K562 (cell line): ENCODE results near the gene PPP1R16B. TPM values are rescaled to one million over a fixed set of nuclear protein-coding genes. Genes with fewer than 3 reads are reported as not detected.

Source experiments
- CREB1 ChIP-seq, 2 experiments: sonication (generic) in 1 of 2; formaldehyde crosslinking in 1 of 2; IDR thresholded peaks; 2 replicates each; pipeline versions ENCODE4 v1.6.1 to v1.8.0; 2012 to 2022; ENCODE audit warnings: inconsistent platforms in 1 of 2, mild to moderate bottlenecking in 1 of 2, missing genetic modification reagents in 1 of 2, moderate library complexity in 1 of 2
- ESRRB ChIP-seq: fragments of 250-450 bp; sonication (Bioruptor Pico); IDR thresholded peaks from 2 replicates; pipeline ENCODE4 v1.5.0; 2020; ENCODE audit warnings: mild to moderate bottlenecking, moderate library complexity, borderline replicate concordance
- FIP1L1 ChIP-seq: fragments of 200-400 bp; formaldehyde crosslinking; IDR thresholded peaks from 2 replicates; pipeline ENCODE4 v1.6.1; 2018; ENCODE audit warnings: mild to moderate bottlenecking, low read depth, low read length; ENCODE audit not compliant: poor library complexity, severe bottlenecking
- HEY1 ChIP-seq: fragments of 250-450 bp; sonication (Bioruptor Pico); IDR thresholded peaks from 2 replicates; pipeline ENCODE4 v1.5.0; 2020; ENCODE audit warnings: mild to moderate bottlenecking, moderate library complexity, borderline replicate concordance
- LCOR ChIP-seq: sonication (generic); formaldehyde crosslinking; IDR thresholded peaks from 2 replicates; pipeline ENCODE4 v1.8.0; 2022; ENCODE audit warnings: mild to moderate bottlenecking, missing genetic modification reagents
- MAFG ChIP-seq: fragments of 450-650 bp; conservative IDR thresholded peaks from 2 replicates; pipeline ENCODE4 v1.6.1; 2016; ENCODE audit warnings: missing genetic modification characterization, missing compliant biosample characterization
- MAFK ChIP-seq: IDR thresholded peaks from 2 replicates; pipeline ENCODE4 v1.6.1; 2011; ENCODE audit warnings: low read length, improper control_type of control experiment
- MXI1 ChIP-seq: IDR thresholded peaks from 2 replicates; pipeline ENCODE4 v1.6.1; 2011; ENCODE audit warnings: low read depth, mild to moderate bottlenecking, improper control_type of control experiment, low read length
- SIN3A ChIP-seq, 2 experiments: fragments of 150-350 bp in 1 of 2; IDR thresholded peaks; 2 replicates each; pipeline ENCODE4 v1.6.1; 2011 to 2016; ENCODE audit warnings: borderline replicate concordance in 2 of 2, low read depth in 2 of 2, low read length in 2 of 2, mild to moderate bottlenecking in 2 of 2, moderate library complexity in 2 of 2; ENCODE audit not compliant: control insufficient read depth in 1 of 2
- SRSF7 ChIP-seq: fragments of 200-400 bp; formaldehyde crosslinking; optimal IDR thresholded peaks from 2 replicates; pipeline ENCODE3; 2017; ENCODE audit warnings: mild to moderate bottlenecking, low read depth, low read length
- TAL1 ChIP-seq: fragments of 450-650 bp; IDR thresholded peaks from 2 replicates; pipeline ENCODE4 v1.6.1; 2016; ENCODE audit warnings: mild to moderate bottlenecking
- WHSC1 ChIP-seq: IDR thresholded peaks from one replicate; pipeline ENCODE4 v1.6.1; 2012; ENCODE audit warnings: low read length, control low read depth, inconsistent platforms
- ZFP30 ChIP-seq: fragments of 250-450 bp; sonication (Bioruptor Pico); IDR thresholded peaks from 2 replicates; pipeline ENCODE4 v1.8.0; 2022; ENCODE audit warnings: moderate library complexity, mild to moderate bottlenecking, inconsistent platforms, borderline replicate concordance
- ZNF143 ChIP-seq: sonication (generic); formaldehyde crosslinking; IDR thresholded peaks from 2 replicates; pipeline ENCODE4 v1.9.0; 2022; ENCODE audit warnings: mild to moderate bottlenecking, missing genetic modification reagents
- ZNF212 ChIP-seq: fragments of 450-650 bp; formaldehyde crosslinking; IDR thresholded peaks from 2 replicates; pipeline ENCODE4 v1.4.0; 2020; ENCODE audit warnings: mild to moderate bottlenecking
- ZNF384 ChIP-seq: IDR thresholded peaks from 2 replicates; pipeline ENCODE4 v1.6.1; 2012; ENCODE audit warnings: low read depth, low read length, improper control_type of control experiment
- ZNF436 ChIP-seq: fragments of 250-450, 450-650 bp; sonication (Bioruptor Pico); formaldehyde crosslinking; IDR thresholded peaks from 2 replicates; pipeline ENCODE4 v1.7.0; 2020; ENCODE audit warnings: mild to moderate bottlenecking
- ZNF57 ChIP-seq: fragments of 450-650 bp; formaldehyde crosslinking; IDR thresholded peaks from 2 replicates; pipeline ENCODE4 v1.4.0; 2020; ENCODE audit warnings: mild to moderate bottlenecking, moderate library complexity
- polyA plus RNA-seq, 8 experiments: library from polyadenylated mRNA; depleted of rRNA in 4 of 8; stranded (reverse) in 5 of 8; unstranded in 3 of 8; fragments of >200 nt; fragmentation: Nextera tagmentation in 2 of 8; fragmentation: Illumina TruSeq in 1 of 8; extraction: Ambion mirVana in 2 of 8; extraction: Trizol in 1 of 8; gene quantifications; 2 replicates each; pipeline versions ENCODE4 v1.2.1 to v1.2.3, GENCODE V29; 2011 to 2014; ENCODE audit warnings: inconsistent platforms in 1 of 8, missing spikeins in 1 of 8
- total RNA-seq, 7 experiments: library from RNA; depleted of rRNA in 6 of 7; stranded (reverse); fragments of >200 nt in 6 of 7; fragmentation: Illumina TruSeq in 2 of 7; extraction: Trizol in 2 of 7; gene quantifications; 2 replicates each; pipeline versions ENCODE4 v1.2.1 to v1.2.3, GENCODE V29; 2011 to 2021; ENCODE audit warnings: low replicate concordance in 1 of 7
- TF ChIP-seq, protein P1 (sequence below): fragments of 250-450 bp; sonication (Bioruptor Pico); IDR thresholded peaks from 2 replicates; pipeline ENCODE4 v1.5.1; 2021; ENCODE audit warnings: mild to moderate bottlenecking
- TF ChIP-seq, protein P2 (sequence below): fragments of 250-450 bp; sonication (Bioruptor Pico); IDR thresholded peaks from 2 replicates; pipeline ENCODE4 v1.8.0; 2021; ENCODE audit warnings: moderate library complexity, mild to moderate bottlenecking, inconsistent platforms
- TF ChIP-seq, protein P3 (sequence below): fragments of 250-450 bp; sonication (Bioruptor Pico); IDR thresholded peaks from 2 replicates; pipeline ENCODE4 v1.4.0; 2020; ENCODE audit warnings: mild to moderate bottlenecking, moderate library complexity
- TF ChIP-seq, protein P4 (sequence below): IDR thresholded peaks from 2 replicates; pipeline ENCODE4 v1.6.1; 2011; ENCODE audit warnings: borderline replicate concordance, low read depth, mild to moderate bottlenecking, moderate library complexity, low read length; ENCODE audit not compliant: insufficient read depth, poor library complexity, severe bottlenecking

Gene PPP1R16B
- total and polyA plus RNA-seq, 9 of the 15 experiments (the other 6 are each of a cell fraction or from before 2014, with no cell fraction given): 1.5 to 11.5 (median 6.8) TPM

DNA sequence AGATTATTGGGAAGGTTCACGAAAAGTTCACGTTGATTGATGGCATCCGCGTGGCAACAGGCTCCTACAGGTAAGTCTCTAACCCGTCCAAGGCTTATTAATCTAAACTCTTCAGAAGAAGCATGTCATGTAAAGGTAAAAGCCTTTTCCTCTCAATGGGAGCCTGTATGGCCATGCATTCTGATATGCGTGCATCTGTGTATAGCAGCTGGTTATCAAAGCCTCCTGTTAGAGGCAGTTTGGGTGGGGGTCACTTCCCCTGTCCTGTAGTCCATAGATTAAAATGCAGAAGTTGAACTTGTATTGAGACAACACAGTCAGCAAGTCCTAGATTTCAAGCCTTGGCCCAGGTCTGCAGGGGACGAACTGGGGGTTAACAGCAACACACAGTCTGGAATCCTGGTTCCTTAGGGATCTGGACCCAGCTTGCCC lies 142.4 kb downstream of the PPP1R16B start (continued):
- TF ChIP-seq, protein P1, sequence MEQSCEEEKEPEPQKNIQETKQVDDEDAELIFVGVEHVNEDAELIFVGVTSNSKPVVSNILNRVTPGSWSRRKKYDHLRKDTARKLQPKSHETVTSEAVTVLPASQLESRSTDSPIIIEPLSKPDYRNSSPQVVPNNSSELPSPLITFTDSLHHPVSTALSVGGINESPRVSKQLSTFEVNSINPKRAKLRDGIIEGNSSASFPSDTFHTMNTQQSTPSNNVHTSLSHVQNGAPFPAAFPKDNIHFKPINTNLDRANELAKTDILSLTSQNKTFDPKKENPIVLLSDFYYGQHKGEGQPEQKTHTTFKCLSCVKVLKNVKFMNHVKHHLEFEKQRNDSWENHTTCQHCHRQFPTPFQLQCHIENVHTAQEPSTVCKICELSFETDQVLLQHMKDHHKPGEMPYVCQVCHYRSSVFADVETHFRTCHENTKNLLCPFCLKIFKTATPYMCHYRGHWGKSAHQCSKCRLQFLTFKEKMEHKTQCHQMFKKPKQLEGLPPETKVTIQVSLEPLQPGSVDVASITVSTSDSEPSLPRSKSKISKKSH (CRISPR knock-in tag): no peak
- peak; percentile 84; the same call in 1 of the 2 replicates for TF ChIP-seq MXI1
- peak; percentile 99 for TF ChIP-seq TAL1
- no peak for TF ChIP-seq ZNF57 (CRISPR knock-in tag)
- TF ChIP-seq ESRRB: no peak
- TF ChIP-seq, protein P2, sequence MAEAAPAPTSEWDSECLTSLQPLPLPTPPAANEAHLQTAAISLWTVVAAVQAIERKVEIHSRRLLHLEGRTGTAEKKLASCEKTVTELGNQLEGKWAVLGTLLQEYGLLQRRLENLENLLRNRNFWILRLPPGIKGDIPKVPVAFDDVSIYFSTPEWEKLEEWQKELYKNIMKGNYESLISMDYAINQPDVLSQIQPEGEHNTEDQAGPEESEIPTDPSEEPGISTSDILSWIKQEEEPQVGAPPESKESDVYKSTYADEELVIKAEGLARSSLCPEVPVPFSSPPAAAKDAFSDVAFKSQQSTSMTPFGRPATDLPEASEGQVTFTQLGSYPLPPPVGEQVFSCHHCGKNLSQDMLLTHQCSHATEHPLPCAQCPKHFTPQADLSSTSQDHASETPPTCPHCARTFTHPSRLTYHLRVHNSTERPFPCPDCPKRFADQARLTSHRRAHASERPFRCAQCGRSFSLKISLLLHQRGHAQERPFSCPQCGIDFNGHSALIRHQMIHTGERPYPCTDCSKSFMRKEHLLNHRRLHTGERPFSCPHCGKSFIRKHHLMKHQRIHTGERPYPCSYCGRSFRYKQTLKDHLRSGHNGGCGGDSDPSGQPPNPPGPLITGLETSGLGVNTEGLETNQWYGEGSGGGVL (CRISPR knock-in tag): no peak
- TF ChIP-seq FIP1L1: no peak
- no peak for TF ChIP-seq ZNF384
- TF ChIP-seq, protein P3, sequence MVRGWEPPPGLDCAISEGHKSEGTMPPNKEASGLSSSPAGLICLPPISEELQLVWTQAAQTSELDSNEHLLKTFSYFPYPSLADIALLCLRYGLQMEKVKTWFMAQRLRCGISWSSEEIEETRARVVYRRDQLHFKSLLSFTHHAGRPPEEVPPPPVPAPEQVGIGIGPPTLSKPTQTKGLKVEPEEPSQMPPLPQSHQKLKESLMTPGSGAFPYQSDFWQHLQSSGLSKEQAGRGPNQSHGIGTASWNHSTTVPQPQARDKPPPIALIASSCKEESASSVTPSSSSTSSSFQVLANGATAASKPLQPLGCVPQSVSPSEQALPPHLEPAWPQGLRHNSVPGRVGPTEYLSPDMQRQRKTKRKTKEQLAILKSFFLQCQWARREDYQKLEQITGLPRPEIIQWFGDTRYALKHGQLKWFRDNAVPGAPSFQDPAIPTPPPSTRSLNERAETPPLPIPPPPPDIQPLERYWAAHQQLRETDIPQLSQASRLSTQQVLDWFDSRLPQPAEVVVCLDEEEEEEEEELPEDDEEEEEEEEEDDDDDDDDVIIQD (CRISPR knock-in tag): no peak
- no peak for TF ChIP-seq ZNF143 (CRISPR knock-in tag)
- TF ChIP-seq ZNF212 (CRISPR knock-in tag): no peak
- no peak for TF ChIP-seq WHSC1
- peak; percentile 81 for TF ChIP-seq CREB1 (IDR thresholded peaks at IDR 0.05)
- peak; percentile 25; the same call in 1 of the 2 replicates for TF ChIP-seq CREB1 (CRISPR knock-in tag; IDR thresholded peaks at IDR 0.05)
- TF ChIP-seq SIN3A (IDR thresholded peaks at IDR 0.05; ENCODE audit: borderline replicate concordance in 2 of 2, control insufficient read depth in 1 of 2, low read depth in 2 of 2, low read length in 2 of 2): peak in 1 of 2 experiments; percentile 42; a peak in 1 of 4 replicates
- TF ChIP-seq HEY1 (CRISPR knock-in tag): no peak
- no peak for TF ChIP-seq ZNF436 (CRISPR knock-in tag)
- TF ChIP-seq, protein P4, sequence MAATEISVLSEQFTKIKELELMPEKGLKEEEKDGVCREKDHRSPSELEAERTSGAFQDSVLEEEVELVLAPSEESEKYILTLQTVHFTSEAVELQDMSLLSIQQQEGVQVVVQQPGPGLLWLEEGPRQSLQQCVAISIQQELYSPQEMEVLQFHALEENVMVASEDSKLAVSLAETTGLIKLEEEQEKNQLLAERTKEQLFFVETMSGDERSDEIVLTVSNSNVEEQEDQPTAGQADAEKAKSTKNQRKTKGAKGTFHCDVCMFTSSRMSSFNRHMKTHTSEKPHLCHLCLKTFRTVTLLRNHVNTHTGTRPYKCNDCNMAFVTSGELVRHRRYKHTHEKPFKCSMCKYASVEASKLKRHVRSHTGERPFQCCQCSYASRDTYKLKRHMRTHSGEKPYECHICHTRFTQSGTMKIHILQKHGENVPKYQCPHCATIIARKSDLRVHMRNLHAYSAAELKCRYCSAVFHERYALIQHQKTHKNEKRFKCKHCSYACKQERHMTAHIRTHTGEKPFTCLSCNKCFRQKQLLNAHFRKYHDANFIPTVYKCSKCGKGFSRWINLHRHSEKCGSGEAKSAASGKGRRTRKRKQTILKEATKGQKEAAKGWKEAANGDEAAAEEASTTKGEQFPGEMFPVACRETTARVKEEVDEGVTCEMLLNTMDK: no peak
- 0 out of 2 replicates have a peak, but pooled peaks have one; percentile 19 for TF ChIP-seq MAFG (tag)
- no peak for TF ChIP-seq SRSF7
- TF ChIP-seq LCOR (CRISPR knock-in tag): peak; percentile 88; the same call in 1 of the 2 replicates
- TF ChIP-seq ZFP30 (CRISPR knock-in tag): no peak
- TF ChIP-seq MAFK: peak; percentile 27; the same call in 1 of the 2 replicates
